DLD1 (cell line): ENCODE measurements around the gene VARS2.
"Not testable (repeated sequence)": the region's sequence is repeated elsewhere in the genome, so short reads cannot be mapped to it uniquely, and the experiment has no call there.

Experiments used
- in situ Hi-C: cut with HindIII; loops from 2 replicates; pipeline ENCODE4 v1.10.0; 2017; ENCODE audit warnings: low sequenced_read_pairs

The VARS2 gene

GRCh38 chr6:30894935-30895334 lies 19.1 kb upstream of the VARS2 start:
- in situ Hi-C loops = loop anchor here (25.0 kb wide), 1 partner anchor 158 kb away; the partner anchor contains the start of genes FLOT1 and IER3

GRCh38 chr6:30895343-30895742 lies 18.7 kb upstream of the VARS2 start:
- in situ Hi-C loops = loop anchor here (25.0 kb wide), 1 partner anchor 158 kb away; the partner anchor contains the start of genes FLOT1 and IER3

GRCh38 chr6:30896541-30896940 lies 17.5 kb upstream of the VARS2 start:
- in situ Hi-C loops = loop anchor here (25.0 kb wide), 1 partner anchor 159 kb away; the partner anchor contains the start of genes FLOT1 and IER3

- in situ Hi-C loops = loop anchor here (25.0 kb wide), 1 partner anchor 161 kb away; the partner anchor contains the start of genes FLOT1 and IER3
Observed at GRCh38 chr6:30897882-30898281, 16.2 kb upstream of the VARS2 start.

- in situ Hi-C loops = loop anchor here (25.0 kb wide), 1 partner anchor 162 kb away; the partner anchor contains the start of genes FLOT1 and IER3
Observed at GRCh38 chr6:30898750-30899360, 15.2 kb upstream of the VARS2 start.

- in situ Hi-C loops = no loop called here
Observed at GRCh38 chr6:30900863-30901417, 13.1 kb upstream of the VARS2 start.

- in situ Hi-C loops = no loop called here
Observed at GRCh38 chr6:30901436-30901835, 12.6 kb upstream of the VARS2 start.

- in situ Hi-C loops = not testable (repeated sequence)
Observed at GRCh38 chr6:30902196-30902595, 11.8 kb upstream of the VARS2 start.

GRCh38 chr6:30902709-30903108 lies 11.3 kb upstream of the VARS2 start:
- in situ Hi-C loops = no loop called here

- in situ Hi-C loops = no loop called here
Observed at GRCh38 chr6:30903236-30903635, 10.8 kb upstream of the VARS2 start.

- in situ Hi-C loops = not testable (repeated sequence)
Observed at GRCh38 chr6:30907290-30907757, 6.7 kb upstream of the VARS2 start.

- in situ Hi-C loops = no loop called here
Observed at GRCh38 chr6:30907758-30908591, 6.1 kb upstream of the VARS2 start, which contains the start of gene GTF2H4. GTF2H4 (plus strand) TSS chr6:30908207.

GRCh38 chr6:30908700-30909099 lies 5.3 kb upstream of the VARS2 start:
- in situ Hi-C loops = no loop called here

- in situ Hi-C loops = not testable (repeated sequence)
Observed at GRCh38 chr6:30910473-30910872, 3.6 kb upstream of the VARS2 start.

GRCh38 chr6:30912746-30913520 lies 1.1 kb upstream of the VARS2 start:
- in situ Hi-C loops = no loop called here

- in situ Hi-C loops = no loop called here
Observed at GRCh38 chr6:30913721-30914075, 340 bp upstream of the VARS2 start.

GRCh38 chr6:30914854-30915590 lies 984 bp downstream of the VARS2 start:
- in situ Hi-C loops = no loop called here

- in situ Hi-C loops = no loop called here
Observed at GRCh38 chr6:30915591-30915946, 1.5 kb downstream of the VARS2 start.

GRCh38 chr6:30917041-30917440 lies 3.0 kb downstream of the VARS2 start:
- in situ Hi-C loops = no loop called here

GRCh38 chr6:30917487-30917886 lies 3.4 kb downstream of the VARS2 start:
- in situ Hi-C loops = no loop called here
